Neural crest cell (in vitro differentiated cells): ENCODE data around the gene WDR7. TPM values are rescaled to one million over a fixed set of nuclear protein-coding genes. Genes with fewer than 3 reads are reported as not detected.

Source experiments
- DNase-seq: peaks from one replicate; pipeline ENCODE4 v3.0.0; 2021; ENCODE audit warnings: low read depth, mixed read lengths, low spot score
- H3K27ac Mint-ChIP-seq: one replicate; pipeline ENCODE4 v1.8.0; 2021; ENCODE audit warnings: mild to moderate bottlenecking, mixed read lengths; ENCODE audit not compliant: unreplicated experiment
- H3K27me3 Mint-ChIP-seq: 2 replicates; pipeline ENCODE4 v1.8.0; 2021; ENCODE audit warnings: low read depth, mild to moderate bottlenecking, mixed read lengths
- H3K36me3 Mint-ChIP-seq: 2 replicates; pipeline ENCODE4 v1.8.0; 2021; ENCODE audit warnings: low read depth, mild to moderate bottlenecking, mixed read lengths
- H3K4me1 Mint-ChIP-seq: 2 replicates; pipeline ENCODE4 v1.8.0; 2021; ENCODE audit warnings: mixed read lengths
- H3K4me3 Mint-ChIP-seq: one replicate; pipeline ENCODE4 v1.8.0; 2021; ENCODE audit warnings: mild to moderate bottlenecking, mixed read lengths
- H3K9me3 Mint-ChIP-seq: 2 replicates; pipeline ENCODE4 v1.8.0; 2021; ENCODE audit warnings: mixed read lengths
- total RNA-seq: library from RNA; stranded (reverse); gene quantifications from 2 replicates; pipeline ENCODE4 v1.2.1, GENCODE V29; 2021
- TF ChIP-seq, protein P1 (sequence below): fragments of 200-600 bp; sonication (generic); conservative IDR thresholded peaks from 2 replicates; pipeline ENCODE4 v1.5.0; 2021; ENCODE audit warnings: antibody characterized with exemption, mild to moderate bottlenecking

WDR7 gene
- total RNA-seq, 1 donor from 2014 or later, result 17.3 TPM

DNA sequence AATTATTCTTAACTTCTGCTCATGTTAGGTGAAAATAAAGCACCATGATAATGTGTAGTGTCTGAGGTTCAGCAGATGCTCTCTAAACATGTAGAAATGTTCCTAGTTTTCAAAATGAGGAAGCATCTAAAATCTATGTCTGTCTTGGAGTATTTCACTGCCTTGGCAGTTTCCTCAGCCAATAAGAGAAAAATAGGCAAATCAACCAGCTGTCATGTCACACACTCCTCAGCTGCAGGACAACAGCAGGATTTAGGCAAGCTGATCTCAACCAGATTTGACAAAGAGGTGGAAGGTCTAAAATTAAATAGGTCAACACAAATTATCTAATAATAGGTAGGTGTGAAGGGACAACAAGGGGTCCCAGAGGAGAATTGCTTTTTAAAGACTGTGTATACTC is 331.6 kb downstream of the WDR7 start:
- no peak overlapping the region for H3K4me3 Mint-ChIP-seq
- DNase-seq, result no peak
- H3K9me3 Mint-ChIP-seq, result no peaks in the 10 kb centered on the region
- peaks cover 22% of the 10 kb centered on the region for H3K4me1 Mint-ChIP-seq
- no peaks in the 10 kb centered on the region for H3K27me3 Mint-ChIP-seq
- no peaks in the 10 kb centered on the region for H3K36me3 Mint-ChIP-seq
- H3K27ac Mint-ChIP-seq, result no peak overlapping the region
- TF ChIP-seq, protein P1, sequence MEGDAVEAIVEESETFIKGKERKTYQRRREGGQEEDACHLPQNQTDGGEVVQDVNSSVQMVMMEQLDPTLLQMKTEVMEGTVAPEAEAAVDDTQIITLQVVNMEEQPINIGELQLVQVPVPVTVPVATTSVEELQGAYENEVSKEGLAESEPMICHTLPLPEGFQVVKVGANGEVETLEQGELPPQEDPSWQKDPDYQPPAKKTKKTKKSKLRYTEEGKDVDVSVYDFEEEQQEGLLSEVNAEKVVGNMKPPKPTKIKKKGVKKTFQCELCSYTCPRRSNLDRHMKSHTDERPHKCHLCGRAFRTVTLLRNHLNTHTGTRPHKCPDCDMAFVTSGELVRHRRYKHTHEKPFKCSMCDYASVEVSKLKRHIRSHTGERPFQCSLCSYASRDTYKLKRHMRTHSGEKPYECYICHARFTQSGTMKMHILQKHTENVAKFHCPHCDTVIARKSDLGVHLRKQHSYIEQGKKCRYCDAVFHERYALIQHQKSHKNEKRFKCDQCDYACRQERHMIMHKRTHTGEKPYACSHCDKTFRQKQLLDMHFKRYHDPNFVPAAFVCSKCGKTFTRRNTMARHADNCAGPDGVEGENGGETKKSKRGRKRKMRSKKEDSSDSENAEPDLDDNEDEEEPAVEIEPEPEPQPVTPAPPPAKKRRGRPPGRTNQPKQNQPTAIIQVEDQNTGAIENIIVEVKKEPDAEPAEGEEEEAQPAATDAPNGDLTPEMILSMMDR, result no peak

DNA sequence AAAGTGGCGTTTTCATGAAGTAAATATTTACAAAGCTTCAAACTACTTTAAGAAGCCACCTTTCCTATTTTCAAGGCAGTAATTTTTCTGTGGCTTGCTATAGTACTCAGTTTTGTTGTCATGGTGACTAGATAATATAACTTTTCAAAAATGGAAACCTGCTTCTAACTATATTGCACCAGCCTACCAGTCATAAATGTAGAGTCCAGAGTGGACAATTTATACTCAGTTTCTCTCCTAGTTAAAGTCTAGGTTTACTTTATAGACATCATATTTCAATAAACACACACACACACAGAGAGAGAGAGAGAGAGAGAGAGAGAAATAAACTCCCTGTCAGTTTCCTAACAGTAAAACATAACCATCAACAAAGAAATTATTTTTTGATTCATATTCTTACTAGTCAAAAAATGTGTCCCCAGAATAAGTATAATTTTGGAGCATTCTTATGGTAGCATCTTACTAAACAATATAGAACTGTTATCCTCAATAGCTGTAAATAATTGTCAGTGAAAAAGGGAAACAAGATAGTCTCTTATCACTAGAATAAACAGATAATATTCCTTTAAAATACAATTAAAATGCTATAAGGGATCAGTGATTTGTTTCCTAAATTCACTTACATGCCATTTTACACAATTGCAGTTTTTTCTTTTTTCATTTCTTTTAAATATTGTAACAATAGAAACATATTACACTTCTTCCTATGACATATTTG is 332.3 kb downstream of the WDR7 start:
- TF ChIP-seq, protein P1, result no peak
- Mint-ChIP-seq H3K27ac (no peak overlapping the region), H3K27me3 (no peaks in the 10 kb centered on the region), H3K4me3 (no peak overlapping the region), H3K4me1 (peaks cover 22% of the 10 kb centered on the region), H3K36me3 (no peaks in the 10 kb centered on the region), H3K9me3 (no peaks in the 10 kb centered on the region)
- no peak for DNase-seq

DNA sequence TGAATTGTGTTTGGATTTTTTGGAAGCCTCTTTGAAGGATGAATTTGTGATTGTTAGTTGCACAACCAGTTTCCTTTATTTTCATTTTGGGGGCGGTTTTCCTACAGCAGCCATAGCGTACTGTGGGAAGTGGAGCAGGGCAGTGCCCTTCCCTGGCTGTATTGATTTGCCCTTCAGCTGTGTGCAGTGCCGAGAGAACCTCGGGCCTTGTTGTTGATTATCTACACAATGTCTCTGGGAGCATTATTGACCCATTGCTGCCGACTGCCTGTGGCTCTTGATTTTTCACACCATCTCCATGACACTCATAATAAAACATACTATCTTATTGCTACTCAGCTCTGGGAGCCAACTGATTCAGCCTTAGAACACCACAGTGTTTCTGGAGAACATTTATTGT is 333.6 kb downstream of the WDR7 start:
- Mint-ChIP-seq H3K9me3 (no peaks in the 10 kb centered on the region), H3K36me3 (no peaks in the 10 kb centered on the region), H3K4me1 (peaks cover 22% of the 10 kb centered on the region), H3K4me3 (no peak overlapping the region), H3K27me3 (no peaks in the 10 kb centered on the region), H3K27ac (peak overlapping the region; percentile 5)
- no peak for DNase-seq
- TF ChIP-seq, protein P1, result no peak

DNA sequence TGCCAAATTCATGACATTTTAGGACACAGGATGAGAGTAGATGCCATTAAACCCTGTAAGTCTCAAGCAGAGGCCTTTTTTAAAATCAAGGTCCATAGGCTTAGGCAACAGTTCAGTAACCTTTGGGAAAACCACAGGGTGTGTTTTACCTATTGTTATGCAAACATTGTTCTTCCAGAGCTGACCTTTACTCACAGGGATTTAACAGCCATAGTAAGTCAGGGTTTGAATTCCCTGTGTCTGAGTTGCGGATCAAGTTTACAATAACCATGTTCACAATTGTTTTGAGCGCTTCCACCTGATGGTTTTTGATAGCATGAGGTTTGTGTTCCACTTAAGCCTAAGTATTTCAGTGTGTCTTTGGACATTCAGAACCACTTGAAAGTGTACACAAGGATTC is 335.7 kb downstream of the WDR7 start:
- H3K27ac Mint-ChIP-seq, result no peak overlapping the region
- no peaks in the 10 kb centered on the region for H3K9me3 Mint-ChIP-seq
- H3K27me3 Mint-ChIP-seq, result no peaks in the 10 kb centered on the region
- H3K4me3 Mint-ChIP-seq, result no peak overlapping the region
- peaks cover 22% of the 10 kb centered on the region for H3K4me1 Mint-ChIP-seq
- no peak for DNase-seq
- H3K36me3 Mint-ChIP-seq, result no peaks in the 10 kb centered on the region
- TF ChIP-seq, protein P1, result no peak

GRCh38 chr18:56987236-56987635 is 336.1 kb downstream of the WDR7 start:
- TF ChIP-seq, protein P1, result no peak
- Mint-ChIP-seq H3K36me3 (no peaks in the 10 kb centered on the region), H3K27ac (no peak overlapping the region), H3K27me3 (no peaks in the 10 kb centered on the region), H3K4me3 (no peak overlapping the region), H3K4me1 (peaks cover 22% of the 10 kb centered on the region), H3K9me3 (no peaks in the 10 kb centered on the region)
- no peak for DNase-seq
